Neural cell (in vitro differentiated cells): Measurements from ENCODE around the gene SFT2D1. TPM values are rescaled to one million over a fixed set of nuclear protein-coding genes. Genes with fewer than 3 reads are reported as not detected.
"Not testable (repeated sequence)": the region's sequence is repeated elsewhere in the genome, so short reads cannot be mapped to it uniquely, and the experiment has no call there.

Experiments
- H2AFZ ChIP-seq: fragments of 200-600, 300-800 bp; sonication (generic), shearing (Covaris generic); 2 replicates; pipeline ENCODE4 v1.6.0; 2014; ENCODE audit warnings: low read depth, mild to moderate bottlenecking, antibody characterized with exemption, low read length, moderate library complexity
- H3F3A ChIP-seq: fragments of 200-600 bp; shearing (Covaris generic); 2 replicates; pipeline ENCODE4 v1.6.1; 2016; ENCODE audit warnings: mild to moderate bottlenecking, moderate library complexity, mixed read lengths, antibody characterized with exemption, low read length; ENCODE audit not compliant: insufficient read depth, poor library complexity, severe bottlenecking
- H3K27ac ChIP-seq: fragments of 200-600, 300-800 bp; sonication (generic), shearing (Covaris generic); 2 replicates; pipeline ENCODE4 v1.5.1; 2014; ENCODE audit warnings: mild to moderate bottlenecking, low read length, moderate library complexity
- H3K27me3 ChIP-seq: fragments of 300-800, 200-600 bp; sonication (generic), shearing (Covaris generic); 2 replicates; pipeline ENCODE4 v1.6.0; 2014; ENCODE audit warnings: mild to moderate bottlenecking, low read depth, low read length, moderate library complexity; ENCODE audit not compliant: insufficient read depth
- H3K36me3 ChIP-seq: fragments of 300-800, 200-600 bp; sonication (generic), shearing (Covaris generic); 2 replicates; pipeline ENCODE4 v1.5.1; 2014; ENCODE audit warnings: mild to moderate bottlenecking, antibody characterized with exemption, low read length, moderate library complexity; ENCODE audit not compliant: insufficient read depth
- H3K4me2 ChIP-seq: fragments of 300-800, 200-600 bp; sonication (generic), shearing (Covaris generic); 2 replicates; pipeline ENCODE4 v1.6.0; 2014; ENCODE audit warnings: mild to moderate bottlenecking, low read length
- H3K4me3 ChIP-seq: fragments of 300-800, 200-600 bp; sonication (generic), shearing (Covaris generic); 2 replicates; pipeline ENCODE4 v1.5.1; 2014; ENCODE audit warnings: mild to moderate bottlenecking, low read length, moderate library complexity
- H3K79me2 ChIP-seq: fragments of 200-600 bp; shearing (Covaris generic); replicated peaks from 2 replicates; pipeline ENCODE4 v1.6.0; 2014; ENCODE audit warnings: mild to moderate bottlenecking, low read length, moderate library complexity; ENCODE audit not compliant: insufficient read depth
- H3K9ac ChIP-seq: fragments of 300-800, 200-600 bp; sonication (generic), shearing (Covaris generic); 2 replicates; pipeline ENCODE4 v1.6.1; 2016; ENCODE audit warnings: mild to moderate bottlenecking, low read length, mixed read lengths
- H3K9me2 ChIP-seq: fragments of 200-600 bp; shearing (Covaris generic); 2 replicates; pipeline ENCODE4 v1.6.1; 2016; ENCODE audit warnings: mild to moderate bottlenecking, low read length, mixed read lengths; ENCODE audit not compliant: insufficient read depth
- H3K9me3 ChIP-seq: fragments of 200-600, 300-800 bp; sonication (generic), shearing (Covaris generic); 2 replicates; pipeline ENCODE4 v1.6.1; 2016; ENCODE audit warnings: mild to moderate bottlenecking, mixed run types, low read length, moderate library complexity, mixed read lengths
- H4K20me1 ChIP-seq: fragments of 200-600 bp; shearing (Covaris generic); 2 replicates; pipeline ENCODE4 v1.6.1; 2016; ENCODE audit warnings: mild to moderate bottlenecking, mixed run types; ENCODE audit not compliant: insufficient read depth
- CTCF ChIP-seq: fragments of 450-650 bp; IDR thresholded peaks from 2 replicates; pipeline ENCODE4 v1.5.1; 2014; ENCODE audit warnings: antibody characterized with exemption, mild to moderate bottlenecking, moderate library complexity; ENCODE audit not compliant: poor library complexity, severe bottlenecking
- EP300 ChIP-seq: fragments of 450-650 bp; conservative IDR thresholded peaks from 2 replicates; pipeline ENCODE4 v1.6.1; 2014; ENCODE audit warnings: antibody characterized with exemption, mild to moderate bottlenecking, moderate library complexity; ENCODE audit not compliant: poor library complexity, severe bottlenecking
- EZH2 ChIP-seq: fragments of 200-600, 300-800 bp; shearing (Covaris generic), sonication (generic); IDR thresholded peaks from 2 replicates; pipeline ENCODE4 v1.6.1; 2014; ENCODE audit warnings: antibody characterized with exemption, low read length, borderline replicate concordance, mild to moderate bottlenecking; ENCODE audit not compliant: insufficient read depth, poor library complexity, severe bottlenecking
- MXI1 ChIP-seq: fragments of 450-650 bp; conservative IDR thresholded peaks from 2 replicates; pipeline ENCODE4 v1.6.1; 2014; ENCODE audit warnings: antibody characterized with exemption, mild to moderate bottlenecking; ENCODE audit not compliant: poor library complexity, severe bottlenecking
- POLR2AphosphoS5 ChIP-seq: IDR thresholded peaks from 2 replicates; pipeline ENCODE4 v1.6.1; 2012
- RAD21 ChIP-seq: fragments of 450-650 bp; conservative IDR thresholded peaks from 2 replicates; pipeline ENCODE4 v1.6.1; 2014; ENCODE audit warnings: antibody characterized with exemption, mild to moderate bottlenecking, moderate library complexity
- SMC3 ChIP-seq: fragments of 450-650 bp; conservative IDR thresholded peaks from 2 replicates; pipeline ENCODE4 v1.6.1; 2014; ENCODE audit warnings: antibody characterized with exemption, mild to moderate bottlenecking, moderate library complexity; ENCODE audit not compliant: poor library complexity
- TAF1 ChIP-seq: IDR thresholded peaks from 2 replicates; pipeline ENCODE4 v1.6.1; 2012; ENCODE audit warnings: low read depth
- polyA plus RNA-seq: library from polyadenylated mRNA; depleted of rRNA; stranded (reverse); fragments of >200 nt; gene quantifications from 2 replicates; pipeline ENCODE4 v1.2.3, GENCODE V29; 2014
- TF ChIP-seq, protein P1 (sequence below): IDR thresholded peaks from 2 replicates; pipeline ENCODE4 v1.6.1; 2012; ENCODE audit warnings: borderline replicate concordance

SFT2D1 gene
- polyA plus RNA-seq, 1 donor from 2014 or later: 81.7 TPM

DNA sequence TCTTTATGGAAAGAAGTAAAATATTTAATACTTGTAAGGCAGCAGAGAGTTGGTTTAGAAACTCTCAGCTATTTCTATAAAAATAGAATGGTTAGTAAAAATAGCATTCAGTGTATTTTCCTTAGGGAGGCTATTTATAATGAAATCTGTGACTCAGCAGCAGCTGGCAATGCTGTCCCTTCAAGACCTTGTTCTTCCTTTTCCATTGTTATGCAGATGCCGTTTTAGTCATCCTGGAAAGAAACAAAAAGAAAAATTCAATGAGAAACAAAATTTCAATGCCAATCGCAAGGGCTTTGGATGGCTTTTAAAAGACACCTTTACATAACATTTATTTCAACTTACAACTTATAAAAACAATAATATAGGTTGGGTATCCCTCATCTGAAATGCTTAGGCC is 22.9 kb upstream of the SFT2D1 start:
- H3K4me3 ChIP-seq: no peak overlapping the region
- no peaks in the 10 kb centered on the region for H3K9me2 ChIP-seq
- H3F3A ChIP-seq: no peaks in the 10 kb centered on the region
- peaks cover 19% of the 10 kb centered on the region for H3K36me3 ChIP-seq
- no peak overlapping the region for H3K4me2 ChIP-seq
- H3K27ac ChIP-seq: no peak overlapping the region
- no peaks in the 10 kb centered on the region for H3K9me3 ChIP-seq
- no peaks in the 10 kb centered on the region for H3K79me2 ChIP-seq
- H4K20me1 ChIP-seq: no peaks in the 10 kb centered on the region
- no peaks in the 10 kb centered on the region for H3K27me3 ChIP-seq
- TF ChIP-seq EZH2: no peak
- no peak for TF ChIP-seq RAD21
- no peak for TF ChIP-seq POLR2AphosphoS5
- TF ChIP-seq TAF1: no peak
- TF ChIP-seq MXI1: no peak
- TF ChIP-seq, protein P1, sequence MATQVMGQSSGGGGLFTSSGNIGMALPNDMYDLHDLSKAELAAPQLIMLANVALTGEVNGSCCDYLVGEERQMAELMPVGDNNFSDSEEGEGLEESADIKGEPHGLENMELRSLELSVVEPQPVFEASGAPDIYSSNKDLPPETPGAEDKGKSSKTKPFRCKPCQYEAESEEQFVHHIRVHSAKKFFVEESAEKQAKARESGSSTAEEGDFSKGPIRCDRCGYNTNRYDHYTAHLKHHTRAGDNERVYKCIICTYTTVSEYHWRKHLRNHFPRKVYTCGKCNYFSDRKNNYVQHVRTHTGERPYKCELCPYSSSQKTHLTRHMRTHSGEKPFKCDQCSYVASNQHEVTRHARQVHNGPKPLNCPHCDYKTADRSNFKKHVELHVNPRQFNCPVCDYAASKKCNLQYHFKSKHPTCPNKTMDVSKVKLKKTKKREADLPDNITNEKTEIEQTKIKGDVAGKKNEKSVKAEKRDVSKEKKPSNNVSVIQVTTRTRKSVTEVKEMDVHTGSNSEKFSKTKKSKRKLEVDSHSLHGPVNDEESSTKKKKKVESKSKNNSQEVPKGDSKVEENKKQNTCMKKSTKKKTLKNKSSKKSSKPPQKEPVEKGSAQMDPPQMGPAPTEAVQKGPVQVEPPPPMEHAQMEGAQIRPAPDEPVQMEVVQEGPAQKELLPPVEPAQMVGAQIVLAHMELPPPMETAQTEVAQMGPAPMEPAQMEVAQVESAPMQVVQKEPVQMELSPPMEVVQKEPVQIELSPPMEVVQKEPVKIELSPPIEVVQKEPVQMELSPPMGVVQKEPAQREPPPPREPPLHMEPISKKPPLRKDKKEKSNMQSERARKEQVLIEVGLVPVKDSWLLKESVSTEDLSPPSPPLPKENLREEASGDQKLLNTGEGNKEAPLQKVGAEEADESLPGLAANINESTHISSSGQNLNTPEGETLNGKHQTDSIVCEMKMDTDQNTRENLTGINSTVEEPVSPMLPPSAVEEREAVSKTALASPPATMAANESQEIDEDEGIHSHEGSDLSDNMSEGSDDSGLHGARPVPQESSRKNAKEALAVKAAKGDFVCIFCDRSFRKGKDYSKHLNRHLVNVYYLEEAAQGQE: no peak
- no peak for TF ChIP-seq SMC3
- no peak for TF ChIP-seq CTCF
- no peak for TF ChIP-seq EP300
- no peak overlapping the region for H3K9ac ChIP-seq
- H2AFZ ChIP-seq: no peak overlapping the region

DNA sequence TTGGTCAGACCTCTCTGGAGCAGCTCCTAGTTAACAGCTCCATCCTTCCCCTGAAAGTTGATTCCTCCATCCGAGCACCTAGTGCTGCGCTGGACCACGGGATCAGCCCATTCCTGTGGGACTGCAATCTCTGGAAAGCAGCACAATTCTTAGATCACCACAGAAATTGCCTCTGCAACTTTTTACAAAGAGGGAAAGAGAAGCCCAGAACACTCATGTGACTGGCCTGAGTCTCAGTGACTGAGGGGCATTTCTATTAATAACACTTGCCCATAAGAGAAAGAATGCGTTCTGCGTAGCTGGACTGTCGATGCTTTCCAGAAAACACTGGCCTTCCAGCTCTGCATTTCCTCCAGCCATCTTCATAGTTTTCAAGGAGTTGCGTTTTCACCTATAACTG is 22.1 kb upstream of the SFT2D1 start:
- Histone ChIP-seq H3K9ac (no peak overlapping the region), H3K9me2 (no peaks in the 10 kb centered on the region), H3K4me2 (no peak overlapping the region), H3K27me3 (no peaks in the 10 kb centered on the region), H2AFZ (no peak overlapping the region), H4K20me1 (no peaks in the 10 kb centered on the region), H3K4me3 (no peak overlapping the region), H3K36me3 (peaks cover 19% of the 10 kb centered on the region), H3K79me2 (no peaks in the 10 kb centered on the region), H3F3A (no peaks in the 10 kb centered on the region), H3K27ac (no peak overlapping the region), H3K9me3 (no peaks in the 10 kb centered on the region)
- TF ChIP-seq EP300 (no peak), CTCF (no peak), EZH2 (no peak), SMC3 (no peak), RAD21 (no peak), POLR2AphosphoS5 (no peak), TAF1 (no peak), MXI1 (no peak)
- TF ChIP-seq, protein P1: no peak

- H3K9me3 ChIP-seq, H3K4me3 ChIP-seq, H3K9ac ChIP-seq, H2AFZ ChIP-seq, H3K9me2 ChIP-seq, H3K79me2 ChIP-seq, H3K27me3 ChIP-seq, H4K20me1 ChIP-seq, H3K4me2 ChIP-seq, H3F3A ChIP-seq, H3K27ac ChIP-seq: not testable (repeated sequence)
- H3K36me3 ChIP-seq: peaks cover 19% of the 10 kb centered on the region
Observed at GRCh38 chr6:166362427-166362826, 20.1 kb upstream of the SFT2D1 start.
